GM18861 (cell line): ENCODE data around the gene TMEM218.
"Not testable (repeated sequence)": the region's sequence is repeated elsewhere in the genome, so short reads cannot be mapped to it uniquely, and the experiment has no call there.

ENCODE experiments used
- ATAC-seq: cut with Tn5 transposase; IDR thresholded peaks from one replicate; pipeline ENCODE4 v1.9.1; 2021; ENCODE audit not compliant: unreplicated experiment

The TMEM218 gene

GRCh38 chr11:125056931-125057692 lies 54.3 kb downstream of the TMEM218 start:
- no peak for ATAC-seq

GRCh38 chr11:125056111-125056510 lies 55.3 kb downstream of the TMEM218 start:
- ATAC-seq: not testable (repeated sequence)

- ATAC-seq: no peak
Measured at GRCh38 chr11:125055107-125055715, 56.2 kb downstream of the TMEM218 start.

- no peak for ATAC-seq
Measured at GRCh38 chr11:125053167-125053566, 58.3 kb downstream of the TMEM218 start.

DNA sequence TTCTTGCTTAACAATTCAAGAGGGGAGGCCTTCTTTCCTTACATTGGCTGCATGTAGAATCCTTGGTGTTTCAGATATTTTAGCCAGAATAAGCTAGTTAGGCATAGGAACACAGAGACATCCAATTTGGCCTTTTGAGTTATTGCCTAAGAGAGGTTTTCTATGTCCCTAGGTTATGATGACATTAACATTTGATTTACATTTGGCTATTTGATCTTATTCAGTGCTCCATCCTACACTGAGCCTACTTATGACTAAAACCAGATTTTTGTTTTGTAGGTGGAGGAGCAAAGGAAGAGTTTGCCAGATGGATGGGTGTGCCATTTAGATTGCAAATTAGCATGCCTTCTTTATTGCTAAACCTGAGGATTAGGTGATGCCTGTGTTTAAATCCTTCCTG lies 59.4 kb downstream of the TMEM218 start:
- no peak for ATAC-seq

- no peak for ATAC-seq
Measured at GRCh38 chr11:125049164-125049792, 62.1 kb downstream of the TMEM218 start.
